Activated CD4-positive, alpha-beta T cell treated with anti-CD3 and anti-CD28 coated beads, Interleukin-2, amount 50 U/mL, for 48 hours (primary cell): ENCODE data around the gene MICB.
A peak's percentile ranks its signal among the peaks of the same experiment; 100 is the strongest.

Experiments used
- DNase-seq, 2 experiments: peaks; one replicate each; pipeline ENCODE4 v3.0.0-alpha.2; 2020

MICB gene

GRCh38 chr6:31510007-31510406 lies 12.1 kb downstream of the MICB start:
- DNase-seq: no peak

- no peak for DNase-seq
Observed at GRCh38 chr6:31513456-31514165, 15.7 kb downstream of the MICB start.

GRCh38 chr6:31521835-31522234 lies 23.9 kb downstream of the MICB start:
- DNase-seq: no peak

- DNase-seq: no peak
Observed at GRCh38 chr6:31525553-31525931, 27.6 kb downstream of the MICB start.

- no peak for DNase-seq
Observed at GRCh38 chr6:31525932-31526591, 28.1 kb downstream of the MICB start.

- DNase-seq: no peak
Observed at GRCh38 chr6:31528307-31528777, 30.4 kb downstream of the MICB start.

- no peak for DNase-seq
Observed at GRCh38 chr6:31528821-31529328, 30.9 kb downstream of the MICB start, which contains the start of gene MCCD1. Gene MCCD1, plus strand, starts transcription at chr6:31528962. Its CDS starts 53 bp downstream, at chr6:31529015.

- no peak for DNase-seq
Observed at GRCh38 chr6:31529329-31530150, 31.6 kb downstream of the MICB start.

- no peak for DNase-seq
Observed at GRCh38 chr6:31530659-31531058, 32.7 kb downstream of the MICB start.

GRCh38 chr6:31531162-31531561 lies 33.2 kb downstream of the MICB start:
- no peak for DNase-seq

GRCh38 chr6:31531771-31532643 lies 34.1 kb downstream of the MICB start:
- no peak for DNase-seq

GRCh38 chr6:31532644-31533454 lies 34.9 kb downstream of the MICB start:
- no peak for DNase-seq

- DNase-seq: no peak
Observed at GRCh38 chr6:31533455-31533841, 35.5 kb downstream of the MICB start.

GRCh38 chr6:31534011-31534410 lies 36.1 kb downstream of the MICB start:
- no peak for DNase-seq

- no peak for DNase-seq
Observed at GRCh38 chr6:31534521-31535040, 36.6 kb downstream of the MICB start.

- no peak for DNase-seq
Observed at GRCh38 chr6:31535538-31536324, 37.8 kb downstream of the MICB start.

GRCh38 chr6:31538805-31539400 lies 41.0 kb downstream of the MICB start:
- DNase-seq: no peak

- DNase-seq: no peak
Observed at GRCh38 chr6:31540640-31541039, 42.7 kb downstream of the MICB start.

- peak; percentile 68 to 72 for DNase-seq
Observed at GRCh38 chr6:31541059-31541657, 43.2 kb downstream of the MICB start.
